Glomerular endothelial cell (primary cell): Measurements from ENCODE around the gene APOBEC3G. TPM values are rescaled to one million over a fixed set of nuclear protein-coding genes. Genes with fewer than 3 reads are reported as not detected.

Source experiments
- total RNA-seq: library from RNA; depleted of rRNA; stranded (reverse); fragments of >200 nt; gene quantifications from 2 replicates; pipeline ENCODE4 v1.2.3, GENCODE V29; 2015

The APOBEC3G gene
- total RNA-seq, 1 donor from 2014 or later = 10.2 TPM

Other genes starting within 250 kb of the APOBEC3G start
- gene NPTXR, start 233.2 kb upstream of the APOBEC3G start, total RNA-seq = 1.1 and 3.7 TPM in 2 replicates
- gene CBX6, start 205.1 kb upstream of the APOBEC3G start, total RNA-seq = 49.6 and 50.9 TPM in 2 replicates
- not detected in 2 replicates for gene APOBEC3A, start 119.7 kb upstream of the APOBEC3G start, total RNA-seq
- gene APOBEC3B, start 94.9 kb upstream of the APOBEC3G start, total RNA-seq = 0.87 and 4.7 TPM in 2 replicates
- 17.8 and 21.2 TPM in 2 replicates for gene APOBEC3C, start 63.0 kb upstream of the APOBEC3G start, total RNA-seq
- gene APOBEC3D, start 56.1 kb upstream of the APOBEC3G start, total RNA-seq = 1.7 and 3.7 TPM in 2 replicates
- 4.9 and 11.4 TPM in 2 replicates for gene APOBEC3F, start 36.4 kb upstream of the APOBEC3G start, total RNA-seq
- not detected in 2 replicates for gene APOBEC3H, start 20.0 kb downstream of the APOBEC3G start, total RNA-seq
- gene CBX7, start 75.4 kb downstream of the APOBEC3G start, total RNA-seq = 2.0 and 14.5 TPM in 2 replicates
- 132 and 333 TPM in 2 replicates for gene PDGFB, start 167.7 kb downstream of the APOBEC3G start, total RNA-seq
- gene RPL3, start 242.3 kb downstream of the APOBEC3G start, total RNA-seq = 1,628 and 2,151 TPM in 2 replicates